OCI-LY1 (cell line): ENCODE data around the gene AGAP1.

Experiments
- H2AFZ ChIP-seq: fragments of 200-600 bp; sonication (generic), shearing (Covaris generic); 2 replicates; pipeline ENCODE4 v1.6.0; 2014; ENCODE audit warnings: antibody characterized with exemption, mild to moderate bottlenecking, low read length
- H3F3A ChIP-seq: fragments of 200-600 bp; sonication (generic), shearing (Covaris generic); 2 replicates; pipeline ENCODE4 v1.6.0; 2014; ENCODE audit warnings: mild to moderate bottlenecking, antibody characterized with exemption, low read length, moderate library complexity; ENCODE audit not compliant: insufficient read depth
- H3K27ac ChIP-seq: fragments of 200-600 bp; sonication (generic); 2 replicates; pipeline ENCODE4 v1.5.1; 2014; ENCODE audit warnings: low read length, mixed run types, mild to moderate bottlenecking, low read depth; ENCODE audit not compliant: poor library complexity, severe bottlenecking
- H3K27me3 ChIP-seq: fragments of 200-600 bp; sonication (generic); 2 replicates; pipeline ENCODE4 v1.6.0; 2014; ENCODE audit warnings: antibody characterized with exemption, mild to moderate bottlenecking, low read length, moderate library complexity; ENCODE audit not compliant: insufficient read depth
- H3K36me3 ChIP-seq: fragments of 200-600 bp; sonication (generic); 2 replicates; pipeline ENCODE4 v1.6.1; 2014; ENCODE audit warnings: mild to moderate bottlenecking, antibody characterized with exemption, low read length, moderate library complexity, mixed read lengths; ENCODE audit not compliant: insufficient read depth
- H3K4me1 ChIP-seq: fragments of 200-600 bp; sonication (generic); 2 replicates; pipeline ENCODE4 v1.5.1; 2014; ENCODE audit warnings: mild to moderate bottlenecking, low read length, moderate library complexity; ENCODE audit not compliant: insufficient read depth, severe bottlenecking
- H3K4me2 ChIP-seq: fragments of 200-600 bp; sonication (generic), shearing (Covaris generic); 2 replicates; pipeline ENCODE4 v1.6.1; 2014; ENCODE audit warnings: low read length
- H3K4me3 ChIP-seq: fragments of 200-600 bp; sonication (generic); 2 replicates; pipeline ENCODE4 v1.5.1; 2014; ENCODE audit warnings: low read length, low read depth, mild to moderate bottlenecking, mixed read lengths; ENCODE audit not compliant: poor library complexity, severe bottlenecking
- H3K79me2 ChIP-seq: fragments of 200-600 bp; shearing (Covaris generic); 2 replicates; pipeline ENCODE4 v1.6.1; 2016; ENCODE audit warnings: mixed run types, low read length, mixed read lengths; ENCODE audit not compliant: insufficient read depth
- H3K9ac ChIP-seq: fragments of 200-600 bp; sonication (generic), shearing (Covaris generic); 2 replicates; pipeline ENCODE4 v1.6.1; 2014; ENCODE audit warnings: mild to moderate bottlenecking, low read length, mixed read lengths
- H3K9me2 ChIP-seq: fragments of 200-600 bp; sonication (generic), shearing (Covaris generic); 2 replicates; pipeline ENCODE4 v1.6.1; 2014; ENCODE audit warnings: low read depth, mild to moderate bottlenecking, low read length, mixed read lengths
- H3K9me3 ChIP-seq: fragments of 200-600 bp; shearing (Covaris generic); 2 replicates; pipeline ENCODE4 v1.6.1; 2014; ENCODE audit warnings: low read length, mixed read lengths
- H4K20me1 ChIP-seq: fragments of 200-600 bp; sonication (generic), shearing (Covaris generic); 2 replicates; pipeline ENCODE4 v1.6.0; 2016; ENCODE audit warnings: mild to moderate bottlenecking, low read length; ENCODE audit not compliant: insufficient read depth
- CTCF ChIP-seq: fragments of 200-600 bp; sonication (generic), shearing (Covaris generic); IDR thresholded peaks from 2 replicates; pipeline ENCODE4 v1.5.1; 2017; ENCODE audit warnings: mild to moderate bottlenecking, antibody characterized with exemption, low read length, moderate library complexity, mixed read lengths
- EZH2 ChIP-seq: fragments of 200-600 bp; sonication (generic), shearing (Covaris generic); IDR thresholded peaks from 2 replicates; pipeline ENCODE4 v1.8.0; 2017; ENCODE audit warnings: borderline replicate concordance, mixed run types, mild to moderate bottlenecking, antibody characterized with exemption, low read length, moderate library complexity, mixed read lengths

The AGAP1 gene

GRCh38 chr2:235546436-235546835, 52.6 kb downstream of the AGAP1 start:
- Histone ChIP-seq H3K4me2 (no peak overlapping the region), H3F3A (no peaks in the 10 kb centered on the region), H3K9me2 (no peaks in the 10 kb centered on the region), H3K79me2 (no peaks in the 10 kb centered on the region), H2AFZ (no peak overlapping the region), H3K9me3 (no peaks in the 10 kb centered on the region), H4K20me1 (no peaks in the 10 kb centered on the region), H3K9ac (no peak overlapping the region), H3K4me1 (no peaks in the 10 kb centered on the region), H3K36me3 (no peaks in the 10 kb centered on the region), H3K4me3 (no peak overlapping the region), H3K27ac (no peak overlapping the region), H3K27me3 (no peaks in the 10 kb centered on the region; the same call in 1 of the 2 replicates)
- TF ChIP-seq EZH2: no peak
- TF ChIP-seq CTCF: no peak

- H3K4me1 ChIP-seq: no peaks in the 10 kb centered on the region
- H3K27me3 ChIP-seq: no peaks in the 10 kb centered on the region; the same call in 1 of the 2 replicates
- no peaks in the 10 kb centered on the region for H4K20me1 ChIP-seq
- H3K9ac ChIP-seq: no peak overlapping the region
- TF ChIP-seq EZH2 (no peak), CTCF (no peak)
- no peak overlapping the region for H3K4me2 ChIP-seq
- no peaks in the 10 kb centered on the region for H3K36me3 ChIP-seq
- H3K4me3 ChIP-seq: no peak overlapping the region
- H3K27ac ChIP-seq: no peak overlapping the region
- no peaks in the 10 kb centered on the region for H3F3A ChIP-seq
- no peaks in the 10 kb centered on the region for H3K9me2 ChIP-seq
- no peaks in the 10 kb centered on the region for H3K9me3 ChIP-seq
- no peak overlapping the region for H2AFZ ChIP-seq
- H3K79me2 ChIP-seq: no peaks in the 10 kb centered on the region
These were observed 56.0 kb downstream of the AGAP1 start for GRCh38 chr2:235549735-235550377.

- no peak overlapping the region for H3K27ac ChIP-seq
- H3K4me3 ChIP-seq: no peak overlapping the region
- H3K9ac ChIP-seq: no peak overlapping the region
- H3K27me3 ChIP-seq: no peaks in the 10 kb centered on the region; the same call in 1 of the 2 replicates
- H3K9me3 ChIP-seq: no peaks in the 10 kb centered on the region
- H3K9me2 ChIP-seq: no peaks in the 10 kb centered on the region
- H3K4me1 ChIP-seq: no peaks in the 10 kb centered on the region
- TF ChIP-seq CTCF: no peak
- no peak for TF ChIP-seq EZH2
- no peaks in the 10 kb centered on the region for H3K36me3 ChIP-seq
- H2AFZ ChIP-seq: no peak overlapping the region
- H3K79me2 ChIP-seq: no peaks in the 10 kb centered on the region
- H4K20me1 ChIP-seq: no peaks in the 10 kb centered on the region
- no peak overlapping the region for H3K4me2 ChIP-seq
- no peaks in the 10 kb centered on the region for H3F3A ChIP-seq
These were observed 56.5 kb downstream of the AGAP1 start for GRCh38 chr2:235550378-235550760.
